Smooth muscle cell (in vitro differentiated cells): ENCODE measurements around the gene NRG2. TPM values are rescaled to one million over a fixed set of nuclear protein-coding genes. Genes with fewer than 3 reads are reported as not detected.

ENCODE experiments used
- DNase-seq: peaks from one replicate; lab custom pipeline; 2025; ENCODE audit not compliant: unreplicated experiment; lab: John Stamatoyannopoulos, UW
- H2AFZ ChIP-seq: fragments of 200-600 bp; sonication (generic); 2 replicates; pipeline ENCODE4 v1.6.0; 2016; ENCODE audit warnings: antibody characterized with exemption, low read depth, mild to moderate bottlenecking
- H3F3A ChIP-seq: fragments of 200-600 bp; sonication (generic); 2 replicates; pipeline ENCODE4 v1.6.0; 2017; ENCODE audit warnings: antibody characterized with exemption, low read depth
- H3K27ac ChIP-seq: fragments of 200-600 bp; sonication (generic); 2 replicates; pipeline ENCODE4 v1.5.1; 2016; ENCODE audit warnings: low read depth, mild to moderate bottlenecking
- H3K27me3 ChIP-seq: fragments of 200-600 bp; sonication (generic); 2 replicates; pipeline ENCODE4 v1.6.1; 2016; ENCODE audit warnings: low read depth, mild to moderate bottlenecking
- H3K36me3 ChIP-seq: fragments of 200-600 bp; sonication (generic); 2 replicates; pipeline ENCODE4 v1.5.1; 2016; ENCODE audit warnings: low read depth
- H3K4me1 ChIP-seq: fragments of 200-600 bp; sonication (generic); 2 replicates; pipeline ENCODE4 v1.5.1; 2016; ENCODE audit warnings: low read depth
- H3K4me2 ChIP-seq: fragments of 200-600 bp; sonication (generic); 2 replicates; pipeline ENCODE4 v1.6.0; 2016; ENCODE audit warnings: mild to moderate bottlenecking
- H3K4me3 ChIP-seq: fragments of 200-600 bp; sonication (generic); 2 replicates; pipeline ENCODE4 v1.5.1; 2016; ENCODE audit warnings: mild to moderate bottlenecking
- H3K79me2 ChIP-seq: fragments of 200-600 bp; sonication (generic); 2 replicates; pipeline ENCODE4 v1.6.0; 2016; ENCODE audit warnings: low read depth, mild to moderate bottlenecking
- H3K9ac ChIP-seq: fragments of 200-600 bp; sonication (generic); 2 replicates; pipeline ENCODE4 v1.6.0; 2016; ENCODE audit warnings: low read depth
- H3K9me3 ChIP-seq: fragments of 200-600 bp; sonication (generic); replicated peaks from 2 replicates; pipeline ENCODE4 v1.5.1; 2016; ENCODE audit warnings: low read depth
- H4K20me1 ChIP-seq: fragments of 200-600 bp; sonication (generic); 2 replicates; pipeline ENCODE4 v1.6.0; 2016; ENCODE audit warnings: low read depth
- WGBS: methylation state at CpG from one replicate; pipeline ENCODE4 v1.1.7; 2016; ENCODE audit warnings: low lambda C conversion rate; 5-methylcytosine and 5-hydroxymethylcytosine counted together
- polyA plus RNA-seq: library from polyadenylated mRNA; unstranded; fragments of >200 nt; fragmentation: Nextera tagmentation; extraction: Ambion mirVana; gene quantifications from 2 replicates; pipeline ENCODE4 v1.2.1, GENCODE V29; 2016
- small RNA-seq: library from RNA; depleted of rRNA; stranded (forward); fragments of <200 nt; gene quantifications from one replicate; pipeline ENCODE3, GENCODE V24; 2014
- total RNA-seq: library from RNA; depleted of rRNA; stranded (reverse); fragments of >200 nt; gene quantifications from 2 replicates; pipeline ENCODE4 v1.2.3, GENCODE V29; 2014
- TF ChIP-seq, protein P1 (sequence below): fragments of 200-600 bp; sonication (generic); IDR thresholded peaks from 2 replicates; pipeline ENCODE4 v1.5.1; 2017; ENCODE audit warnings: borderline replicate concordance, mild to moderate bottlenecking, antibody characterized with exemption; ENCODE audit not compliant: insufficient read depth, poor library complexity, severe bottlenecking

NRG2 gene
- total and polyA plus RNA-seq, 2 experiments from 2014 or later: 0.09 to 0.25 TPM

DNA sequence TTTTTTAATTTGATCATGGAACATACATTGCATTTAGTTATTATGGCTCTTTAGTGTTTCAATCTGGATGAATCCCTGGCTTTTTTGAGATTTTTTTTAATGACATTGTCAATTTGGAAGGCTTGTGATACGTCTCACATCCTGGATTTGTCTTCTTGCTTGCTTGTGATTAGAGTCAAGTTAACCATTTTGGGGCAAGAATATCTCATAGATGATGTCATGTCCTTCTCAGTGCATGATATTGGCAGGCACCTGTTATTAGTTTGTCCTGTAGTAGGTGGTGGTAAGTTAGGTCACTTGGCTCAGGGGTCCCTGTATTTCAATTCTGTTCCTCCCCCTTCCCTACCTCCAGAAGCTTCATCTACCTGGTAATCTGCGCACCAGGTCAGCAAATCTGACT, 244.2 kb downstream of the NRG2 start:
- no peak overlapping the region for H3K4me2 ChIP-seq
- H3F3A ChIP-seq: no peaks in the 10 kb centered on the region
- 74% methylated on average over 2 of the region's 2 CpGs for WGBS
- no peak overlapping the region for H3K9ac ChIP-seq
- no peak for DNase-seq
- H2AFZ ChIP-seq: no peak overlapping the region
- no peaks in the 10 kb centered on the region for H3K4me1 ChIP-seq
- TF ChIP-seq, protein P1, sequence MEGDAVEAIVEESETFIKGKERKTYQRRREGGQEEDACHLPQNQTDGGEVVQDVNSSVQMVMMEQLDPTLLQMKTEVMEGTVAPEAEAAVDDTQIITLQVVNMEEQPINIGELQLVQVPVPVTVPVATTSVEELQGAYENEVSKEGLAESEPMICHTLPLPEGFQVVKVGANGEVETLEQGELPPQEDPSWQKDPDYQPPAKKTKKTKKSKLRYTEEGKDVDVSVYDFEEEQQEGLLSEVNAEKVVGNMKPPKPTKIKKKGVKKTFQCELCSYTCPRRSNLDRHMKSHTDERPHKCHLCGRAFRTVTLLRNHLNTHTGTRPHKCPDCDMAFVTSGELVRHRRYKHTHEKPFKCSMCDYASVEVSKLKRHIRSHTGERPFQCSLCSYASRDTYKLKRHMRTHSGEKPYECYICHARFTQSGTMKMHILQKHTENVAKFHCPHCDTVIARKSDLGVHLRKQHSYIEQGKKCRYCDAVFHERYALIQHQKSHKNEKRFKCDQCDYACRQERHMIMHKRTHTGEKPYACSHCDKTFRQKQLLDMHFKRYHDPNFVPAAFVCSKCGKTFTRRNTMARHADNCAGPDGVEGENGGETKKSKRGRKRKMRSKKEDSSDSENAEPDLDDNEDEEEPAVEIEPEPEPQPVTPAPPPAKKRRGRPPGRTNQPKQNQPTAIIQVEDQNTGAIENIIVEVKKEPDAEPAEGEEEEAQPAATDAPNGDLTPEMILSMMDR: no peak
- H3K27ac ChIP-seq: no peak overlapping the region
- H3K9me3 ChIP-seq: no peaks in the 10 kb centered on the region
- no peak overlapping the region for H3K4me3 ChIP-seq
- H3K27me3 ChIP-seq: peaks cover 98% of the 10 kb centered on the region
- H3K36me3 ChIP-seq: no peaks in the 10 kb centered on the region
- H3K79me2 ChIP-seq: no peaks in the 10 kb centered on the region
- H4K20me1 ChIP-seq: peaks cover 5% of the 10 kb centered on the region

DNA sequence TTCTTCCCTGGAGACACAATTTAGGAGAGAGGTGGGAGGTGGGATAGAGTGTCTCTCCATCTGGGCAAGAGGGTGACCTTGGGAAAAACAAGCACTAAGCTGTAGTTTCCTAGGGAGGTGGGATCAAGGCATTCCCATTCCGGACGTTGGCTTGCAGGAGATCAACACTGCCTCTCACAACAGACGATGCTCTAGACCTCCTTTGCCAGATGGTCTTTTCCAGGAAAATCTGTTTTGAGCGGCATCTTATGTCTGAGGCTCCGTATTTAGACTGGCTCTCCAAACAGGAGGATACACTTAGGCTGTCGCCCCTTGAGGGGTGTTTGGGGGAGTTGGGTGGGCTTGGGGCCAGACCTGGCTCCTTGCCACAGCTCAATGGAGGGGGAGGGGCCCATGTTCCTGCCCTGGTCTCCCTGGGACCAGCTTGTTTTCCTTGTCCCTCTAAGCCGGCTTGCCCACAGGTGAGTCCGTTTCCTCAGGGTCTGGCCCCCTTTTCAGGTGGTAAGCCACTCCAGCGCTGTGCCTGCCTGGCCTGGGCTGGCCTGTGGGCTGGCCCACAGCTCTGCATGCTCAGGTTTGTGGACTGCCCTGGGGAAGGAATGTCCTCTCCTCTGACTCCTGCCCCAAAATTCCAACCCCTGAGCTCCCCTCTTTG, 245.1 kb downstream of the NRG2 start:
- Histone ChIP-seq H3K79me2 (no peaks in the 10 kb centered on the region), H3K27ac (no peak overlapping the region), H4K20me1 (peaks cover 5% of the 10 kb centered on the region), H2AFZ (no peak overlapping the region), H3F3A (no peaks in the 10 kb centered on the region), H3K4me1 (no peaks in the 10 kb centered on the region), H3K4me2 (no peak overlapping the region), H3K9me3 (no peaks in the 10 kb centered on the region), H3K4me3 (no peak overlapping the region), H3K36me3 (no peaks in the 10 kb centered on the region), H3K27me3 (peaks cover 100% of the 10 kb centered on the region), H3K9ac (no peak overlapping the region)
- DNase-seq: no peak
- WGBS: 77% methylated on average over 8 of the region's 9 CpGs
- TF ChIP-seq, protein P1: no peak

DNA sequence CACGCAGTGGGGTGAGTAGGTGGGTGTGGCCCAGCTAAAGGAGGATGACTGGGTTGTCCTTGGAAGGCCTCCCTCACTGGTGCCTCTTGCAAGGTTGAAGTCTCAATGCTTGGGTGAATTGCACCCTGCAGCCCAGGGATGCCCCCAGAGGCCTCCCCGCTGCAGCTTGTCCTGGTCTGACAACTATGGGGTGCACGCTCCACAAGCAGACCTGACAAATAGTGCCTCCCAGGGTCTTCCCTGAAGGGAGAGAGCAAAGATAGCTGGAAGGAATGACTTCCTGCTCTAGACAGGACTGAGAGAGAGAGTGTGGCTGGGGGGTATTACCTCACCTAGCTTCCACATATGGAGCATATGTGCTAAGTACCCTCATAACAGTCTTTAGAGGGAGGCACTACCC, 245.8 kb downstream of the NRG2 start:
- TF ChIP-seq, protein P1: no peak

More for the DNA sequence above, 245.8 kb downstream of the NRG2 start:
- WGBS: 78% methylated on average over 3 of the region's 3 CpGs
- Histone ChIP-seq H3K27me3 (peaks cover 100% of the 10 kb centered on the region), H3K9ac (no peak overlapping the region), H3K27ac (no peak overlapping the region), H3F3A (no peaks in the 10 kb centered on the region), H3K36me3 (no peaks in the 10 kb centered on the region), H3K9me3 (no peaks in the 10 kb centered on the region), H3K4me3 (no peak overlapping the region), H3K4me2 (no peak overlapping the region), H3K4me1 (no peaks in the 10 kb centered on the region), H4K20me1 (peaks cover 5% of the 10 kb centered on the region), H3K79me2 (no peaks in the 10 kb centered on the region), H2AFZ (no peak overlapping the region)
- no peak for DNase-seq

Small RNA genes lying within 50 kb of the gene (small RNA-seq; reads per million reads assigned to genes)
- not detected for gene RF00019

Other genes with a start within 250 kb of the NRG2 start
- gene PSD2, start 247.5 kb downstream of the NRG2 start, total RNA-seq: 0.72 and 0.81 TPM in 2 replicates
- 0.43 and 0.54 TPM in 2 replicates for gene PSD2, start 247.5 kb downstream of the NRG2 start, polyA plus RNA-seq
- 9.4 and 9.8 TPM in 2 replicates for gene PURA, start 70.8 kb upstream of the NRG2 start, total RNA-seq
- gene PURA, start 70.8 kb upstream of the NRG2 start, polyA plus RNA-seq: 5.2 and 5.9 TPM in 2 replicates
- gene IGIP, start 82.6 kb upstream of the NRG2 start, total RNA-seq: 2.5 and 4.3 TPM in 2 replicates
- gene IGIP, start 82.6 kb upstream of the NRG2 start, polyA plus RNA-seq: 0.72 and 1.4 TPM in 2 replicates
- gene CYSTM1, start 131.9 kb upstream of the NRG2 start, total RNA-seq: 9.4 and 23.5 TPM in 2 replicates
- 31.3 and 45.6 TPM in 2 replicates for gene CYSTM1, start 131.9 kb upstream of the NRG2 start, polyA plus RNA-seq